ENCODE data around the gene TTLL7. TPM values are rescaled to one million over a fixed set of nuclear protein-coding genes. Genes with fewer than 3 reads are reported as not detected.

TTLL7 gene
- total and polyA plus RNA-seq, 9 donors = 2.0 to 21.8 (median 2.8) TPM

GRCh38 chr1:83923553-83923952, 75.4 kb downstream of the TTLL7 start:
- H3K4me1 ChIP-seq (ENCODE audit: insufficient read depth) = no peaks in the 10 kb centered on the region
- no peak overlapping the region for H3K27ac ChIP-seq
- no peak for DNase-seq
- peaks cover 0 to 3% of the 10 kb centered on the region in 2 donors for H3K9me3 ChIP-seq
- intact Hi-C loops (cut with DNase I) = loop anchor here in 1 of 4 donors (10.0 kb wide), 1 partner anchor 511 kb away; no protein-coding TSS in a partner anchor
- WGBS, 3 donors = 72 to 81% (median 79%) methylated on average over 2 of the region's 2 CpGs
- H3K4me3 ChIP-seq = no peak overlapping the region
- no peaks in the 10 kb centered on the region for H3K27me3 ChIP-seq
- H3K36me3 ChIP-seq = no peaks in the 10 kb centered on the region
- TF ChIP-seq EP300 (IDR thresholded peaks at IDR 0.05) (no peak), POLR2A (IDR thresholded peaks at IDR 0.05) (no peak)

DNA sequence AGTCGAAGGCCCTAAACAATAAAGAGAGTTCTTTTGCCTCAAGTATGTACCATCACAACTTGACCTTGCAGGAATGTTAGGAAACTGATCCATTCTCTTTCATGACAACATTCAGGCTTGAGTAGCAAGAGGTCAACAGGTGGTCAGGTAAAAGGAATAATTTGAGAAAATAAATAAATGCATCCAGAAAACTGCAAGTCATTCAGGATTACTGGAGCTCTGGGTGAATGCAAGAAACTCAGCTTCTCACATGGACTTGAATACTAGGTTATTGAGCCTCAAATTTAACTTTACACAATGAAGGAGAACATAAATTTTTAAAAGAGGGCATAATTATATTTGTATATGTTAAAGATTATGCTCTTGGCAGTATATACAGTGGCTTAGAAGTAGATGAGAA, 76.5 kb downstream of the TTLL7 start:
- Histone ChIP-seq H3K27me3 (no peaks in the 10 kb centered on the region), H3K4me1 (ENCODE audit: insufficient read depth) (no peaks in the 10 kb centered on the region), H3K9me3 (peaks cover 0 to 3% of the 10 kb centered on the region in 2 donors), H3K27ac (no peak overlapping the region), H3K4me3 (no peak overlapping the region), H3K36me3 (no peaks in the 10 kb centered on the region)
- no peak for DNase-seq
- intact Hi-C loops (cut with DNase I) = loop anchor here in 1 of 4 donors (10.0 kb wide), 1 partner anchor 512 kb away; no protein-coding TSS in a partner anchor
- 58 to 97% (median 92%) methylated on average over 1 of the region's 1 CpG for WGBS, 3 donors
- TF ChIP-seq EP300 (IDR thresholded peaks at IDR 0.05) (no peak), CTCF (IDR thresholded peaks at IDR 0.05) (no peak), POLR2A (IDR thresholded peaks at IDR 0.05) (no peak)

DNA sequence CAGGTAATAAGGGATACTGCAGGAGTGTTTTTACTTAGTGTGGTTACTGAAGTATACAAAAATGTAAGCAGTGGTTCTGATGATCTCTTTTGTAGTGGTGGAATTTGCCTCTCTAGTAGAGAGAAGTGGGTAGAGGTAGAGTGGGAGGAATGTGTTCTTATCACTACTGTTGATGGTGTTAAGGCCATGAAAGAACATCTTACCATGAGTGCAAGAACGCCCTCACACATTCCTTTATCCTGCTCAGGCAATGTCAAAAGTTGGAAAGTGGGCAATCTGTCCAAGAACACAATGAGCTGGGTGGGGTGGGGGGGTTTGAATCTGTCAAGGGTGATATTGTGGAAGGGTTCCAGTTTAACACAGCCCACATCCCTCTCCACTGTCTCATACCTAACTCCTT, 78.6 kb downstream of the TTLL7 start:
- H3K27me3 ChIP-seq = no peaks in the 10 kb centered on the region
- H3K27ac ChIP-seq = no peak overlapping the region
- DNase-seq = no peak
- intact Hi-C loops (cut with DNase I) = loop anchor here in 1 of 4 donors (10.0 kb wide), 1 partner anchor 514 kb away; no protein-coding TSS in a partner anchor
- H3K4me3 ChIP-seq = no peak overlapping the region
- 30 to 58% (median 43%) methylated on average over 1 of the region's 1 CpG for WGBS, 3 donors
- no peaks in the 10 kb centered on the region for H3K36me3 ChIP-seq
- H3K4me1 ChIP-seq (ENCODE audit: insufficient read depth) = no peaks in the 10 kb centered on the region
- peaks cover 0 to 3% of the 10 kb centered on the region in 2 donors for H3K9me3 ChIP-seq
- TF ChIP-seq EP300 (IDR thresholded peaks at IDR 0.05) = no peak
- no peak for TF ChIP-seq CTCF (IDR thresholded peaks at IDR 0.05)
- TF ChIP-seq POLR2A (IDR thresholded peaks at IDR 0.05) = no peak

DNA sequence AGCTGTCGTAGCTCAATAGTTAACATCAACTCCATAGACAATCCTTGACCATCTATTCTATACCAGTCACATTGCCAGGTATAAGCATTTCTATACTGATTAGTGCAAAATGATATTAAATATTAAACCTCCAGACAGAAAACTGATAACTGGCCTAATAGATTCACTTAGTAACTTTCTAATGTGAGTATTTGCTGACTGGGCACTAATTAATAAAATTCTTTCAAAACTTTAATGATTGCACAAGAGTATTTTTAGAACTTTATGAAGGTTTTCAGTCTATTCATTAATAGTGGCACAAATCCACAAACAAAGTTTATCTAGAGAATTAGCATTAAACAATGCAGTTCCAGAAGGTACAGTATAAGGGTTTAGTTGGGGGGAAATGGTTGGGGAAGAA, 79.1 kb downstream of the TTLL7 start:
- no peaks in the 10 kb centered on the region for H3K4me1 ChIP-seq (ENCODE audit: insufficient read depth)
- intact Hi-C loops (cut with DNase I) = loop anchor here in 1 of 4 donors (10.0 kb wide), 1 partner anchor 515 kb away; no protein-coding TSS in a partner anchor
- 89 to 100% (median 98%) methylated on average over 1 of the region's 1 CpG for WGBS, 3 donors
- no peak overlapping the region for H3K27ac ChIP-seq
- no peaks in the 10 kb centered on the region for H3K27me3 ChIP-seq
- DNase-seq = no peak
- H3K36me3 ChIP-seq = no peaks in the 10 kb centered on the region
- no peak overlapping the region for H3K4me3 ChIP-seq
- peaks cover 0 to 3% of the 10 kb centered on the region in 2 donors for H3K9me3 ChIP-seq
- TF ChIP-seq EP300 (IDR thresholded peaks at IDR 0.05) = no peak

DNA sequence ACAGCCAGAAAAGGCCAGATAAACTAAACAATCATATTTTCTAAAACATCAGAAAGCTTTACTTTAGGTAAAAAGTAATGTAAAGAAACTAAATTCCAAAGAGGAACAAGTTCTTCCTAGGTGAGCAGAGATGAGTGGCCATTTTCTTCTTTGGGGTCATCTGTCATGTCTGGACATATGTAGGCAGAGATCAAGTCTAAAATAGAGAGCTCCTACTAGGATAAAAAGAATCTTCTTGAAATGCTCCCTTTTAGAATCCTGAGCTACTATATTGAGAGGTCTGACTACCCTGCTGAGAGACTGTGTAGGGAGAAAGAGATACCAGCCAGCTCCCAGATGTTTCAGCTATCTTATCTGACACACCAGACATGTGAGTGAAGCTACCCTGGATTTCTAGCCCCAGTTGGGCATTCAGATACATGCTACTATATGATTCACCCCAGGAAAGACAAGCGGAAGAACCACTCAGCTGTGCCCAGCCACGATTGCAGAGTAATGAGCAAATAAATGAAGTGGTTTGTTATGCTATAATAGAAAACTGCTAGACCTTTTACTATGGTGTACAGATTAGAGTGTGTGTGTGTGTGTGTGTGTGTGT, 80.1 kb downstream of the TTLL7 start:
- Histone ChIP-seq H3K4me3 (no peak overlapping the region), H3K4me1 (ENCODE audit: insufficient read depth) (no peaks in the 10 kb centered on the region), H3K27ac (no peak overlapping the region), H3K9me3 (peaks cover 0 to 3% of the 10 kb centered on the region in 2 donors), H3K27me3 (no peaks in the 10 kb centered on the region), H3K36me3 (no peaks in the 10 kb centered on the region)
- no peak for DNase-seq
- intact Hi-C loops (cut with DNase I) = no loop called here
- 64 to 97% (median 91%) methylated on average over 2 of the region's 2 CpGs for WGBS, 3 donors
- TF ChIP-seq EP300 (IDR thresholded peaks at IDR 0.05) = no peak
- no peak for TF ChIP-seq CTCF (IDR thresholded peaks at IDR 0.05)
- no peak for TF ChIP-seq POLR2A (IDR thresholded peaks at IDR 0.05)

Data from ovary (tissue), 9 donors.